Neural progenitor cell (in vitro differentiated cells): ENCODE measurements around the gene ADAM8. TPM values are rescaled to one million over a fixed set of nuclear protein-coding genes. Genes with fewer than 3 reads are reported as not detected.

Experiments used
- DNase-seq: peaks from one replicate; pipeline ENCODE4 v3.0.0-alpha.2; 2016; ENCODE audit warnings: low spot score
- H2AFZ ChIP-seq: fragments of 200-600 bp; sonication (generic); replicated peaks from 2 replicates; pipeline ENCODE4 v1.6.1; 2016; ENCODE audit warnings: antibody characterized with exemption
- H3F3A ChIP-seq: fragments of 200-600 bp; sonication (generic); 2 replicates; pipeline ENCODE4 v1.6.1; 2016; ENCODE audit warnings: antibody characterized with exemption, low read depth
- H3K27ac ChIP-seq: fragments of 200-600 bp; sonication (generic); 2 replicates; pipeline ENCODE4 v1.5.1; 2016; ENCODE audit warnings: mild to moderate bottlenecking
- H3K27me3 ChIP-seq: fragments of 200-600 bp; sonication (generic); 2 replicates; pipeline ENCODE4 v1.6.1; 2016; ENCODE audit warnings: mild to moderate bottlenecking, moderate library complexity
- H3K36me3 ChIP-seq: fragments of 200-600 bp; sonication (generic); 2 replicates; pipeline ENCODE4 v1.5.1; 2016
- H3K4me1 ChIP-seq: fragments of 200-600 bp; sonication (generic); 2 replicates; pipeline ENCODE4 v1.6.1; 2016; ENCODE audit warnings: mixed run types
- H3K4me2 ChIP-seq: fragments of 200-600 bp; sonication (generic); 2 replicates; pipeline ENCODE4 v1.6.1; 2016
- H3K4me3 ChIP-seq: fragments of 200-600 bp; sonication (generic); 2 replicates; pipeline ENCODE4 v1.5.1; 2016
- H3K79me2 ChIP-seq: fragments of 200-600 bp; sonication (generic); 2 replicates; pipeline ENCODE4 v1.6.1; 2016; ENCODE audit warnings: low read depth
- H3K9ac ChIP-seq: fragments of 200-600 bp; sonication (generic); 2 replicates; pipeline ENCODE4 v1.6.1; 2016
- H3K9me3 ChIP-seq: fragments of 200-600 bp; sonication (generic); 2 replicates; pipeline ENCODE4 v1.5.1; 2016; ENCODE audit warnings: low read depth
- H4K20me1 ChIP-seq: fragments of 200-600 bp; sonication (generic); 2 replicates; pipeline ENCODE4 v1.6.1; 2016; ENCODE audit warnings: low read depth
- H3K27ac Mint-ChIP-seq: 3 replicates; pipeline ENCODE4 v1.8.0; 2021; ENCODE audit warnings: mixed read lengths
- H3K27me3 Mint-ChIP-seq: 2 replicates; pipeline ENCODE4 v1.8.0; 2022; ENCODE audit warnings: low read depth, mild to moderate bottlenecking, inconsistent platforms, moderate library complexity, mixed read lengths; ENCODE audit not compliant: insufficient read depth
- H3K36me3 Mint-ChIP-seq: 3 replicates; pipeline ENCODE4 v1.8.0; 2021; ENCODE audit warnings: mixed read lengths
- H3K4me1 Mint-ChIP-seq: 3 replicates; pipeline ENCODE4 v1.8.0; 2021; ENCODE audit warnings: mixed read lengths
- H3K4me3 Mint-ChIP-seq: 3 replicates; pipeline ENCODE4 v1.8.0; 2021; ENCODE audit warnings: mild to moderate bottlenecking, moderate library complexity, mixed read lengths
- H3K9me3 Mint-ChIP-seq: 3 replicates; pipeline ENCODE4 v1.8.0; 2020; ENCODE audit warnings: mixed read lengths
- CTCF ChIP-seq: fragments of 200-600 bp; sonication (generic); IDR thresholded peaks from 2 replicates; pipeline ENCODE4 v1.5.1; 2017; ENCODE audit warnings: antibody characterized with exemption, mild to moderate bottlenecking
- EZH2 ChIP-seq: fragments of 200-600 bp; sonication (generic); IDR thresholded peaks from 2 replicates; pipeline ENCODE4 v1.6.1; 2017; ENCODE audit warnings: antibody characterized with exemption, mild to moderate bottlenecking, moderate library complexity
- EZH2phosphoT487 ChIP-seq: fragments of 200-600 bp; sonication (generic); IDR thresholded peaks from 2 replicates; pipeline ENCODE4 v1.6.1; 2017; ENCODE audit warnings: antibody characterized with exemption
- total RNA-seq: library from RNA; depleted of rRNA; stranded (reverse); fragments of >200 nt; gene quantifications from 2 replicates; pipeline ENCODE4 v1.2.3, GENCODE V29; 2015; ENCODE audit warnings: low replicate concordance

ADAM8 gene
- total RNA-seq, 1 donor from 2014 or later, result 3.3 TPM

GRCh38 chr10:133272301-133272963 lies 4.2 kb downstream of the ADAM8 start:
- Mint-ChIP-seq H3K9me3 (no peaks in the 10 kb centered on the region), H3K27ac (no peak overlapping the region)
- no peak overlapping the region for H3K9ac ChIP-seq

GRCh38 chr10:133271521-133272300 lies 5.0 kb downstream of the ADAM8 start:
- Histone ChIP-seq H3K4me3 (no peak overlapping the region), H3K79me2 (no peaks in the 10 kb centered on the region), H3K9me3 (no peaks in the 10 kb centered on the region), H3K36me3 (no peaks in the 10 kb centered on the region), H3K4me2 (no peak overlapping the region), H3K27me3 (peaks cover 17% of the 10 kb centered on the region), H3F3A (peaks cover 2% of the 10 kb centered on the region), H2AFZ (no peak overlapping the region), H3K9ac (no peak overlapping the region), H4K20me1 (no peaks in the 10 kb centered on the region), H3K4me1 (peaks cover 18% of the 10 kb centered on the region), H3K27ac (no peak overlapping the region)
- Mint-ChIP-seq H3K27ac (no peak overlapping the region), H3K4me1 (no peaks in the 10 kb centered on the region), H3K27me3 (no peaks in the 10 kb centered on the region), H3K9me3 (no peaks in the 10 kb centered on the region), H3K4me3 (no peak overlapping the region), H3K36me3 (no peaks in the 10 kb centered on the region)
- TF ChIP-seq EZH2 (no peak), EZH2phosphoT487 (no peak), CTCF (no peak)
- DNase-seq, result no peak

More at GRCh38 chr10:133272301-133272963, 4.2 kb downstream of the ADAM8 start:
- TF ChIP-seq EZH2phosphoT487 (no peak), EZH2 (no peak), CTCF (no peak)
- Histone ChIP-seq H3K36me3 (no peaks in the 10 kb centered on the region), H3K4me2 (no peak overlapping the region), H3K9me3 (no peaks in the 10 kb centered on the region), H3F3A (peaks cover 2% of the 10 kb centered on the region), H3K27ac (no peak overlapping the region), H4K20me1 (peaks cover 4% of the 10 kb centered on the region), H3K27me3 (peaks cover 22% of the 10 kb centered on the region), H2AFZ (no peak overlapping the region), H3K79me2 (no peaks in the 10 kb centered on the region), H3K4me3 (no peak overlapping the region), H3K4me1 (peaks cover 22% of the 10 kb centered on the region)
- H3K36me3 Mint-ChIP-seq, result no peaks in the 10 kb centered on the region
- H3K4me3 Mint-ChIP-seq, result no peak overlapping the region
- H3K27me3 Mint-ChIP-seq, result no peaks in the 10 kb centered on the region
- DNase-seq, result no peak
- H3K4me1 Mint-ChIP-seq, result no peaks in the 10 kb centered on the region

DNA sequence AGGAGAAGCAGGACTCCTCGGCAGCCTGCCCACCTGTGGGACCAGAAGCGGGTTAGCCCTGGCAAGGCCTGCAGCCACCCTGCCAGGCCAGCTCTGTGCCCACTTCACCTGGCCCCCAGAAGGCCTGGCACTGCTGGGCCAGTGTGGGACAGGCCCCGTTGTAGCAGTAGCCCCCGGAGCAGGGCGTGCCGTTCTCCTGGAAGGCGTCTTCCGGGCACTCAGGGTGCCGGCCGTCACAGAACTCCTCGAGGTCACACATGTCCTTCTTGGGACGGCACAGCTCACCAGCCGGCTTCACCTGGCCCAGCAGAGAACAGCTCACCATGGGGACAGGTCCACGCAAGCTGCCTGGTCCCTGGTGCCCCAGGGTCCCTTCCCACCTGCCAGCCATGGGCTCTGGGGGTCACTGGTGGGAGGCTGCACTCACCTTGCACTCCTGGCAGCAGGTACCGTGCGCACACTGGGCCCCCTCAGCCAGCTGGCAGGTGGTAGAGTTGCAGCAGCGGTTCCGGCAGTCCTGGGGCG lies 5.8 kb downstream of the ADAM8 start:
- Histone ChIP-seq H3K27ac (no peak overlapping the region), H3K4me2 (no peak overlapping the region), H3K9ac (no peak overlapping the region), H3K9me3 (no peaks in the 10 kb centered on the region), H3K27me3 (peaks cover 9% of the 10 kb centered on the region), H3K36me3 (no peaks in the 10 kb centered on the region), H3K4me3 (no peak overlapping the region), H4K20me1 (no peaks in the 10 kb centered on the region), H3K79me2 (no peaks in the 10 kb centered on the region), H3F3A (peaks cover 2% of the 10 kb centered on the region), H3K4me1 (peaks cover 9% of the 10 kb centered on the region), H2AFZ (no peak overlapping the region)
- H3K9me3 Mint-ChIP-seq, result no peaks in the 10 kb centered on the region
- peaks cover 2% of the 10 kb centered on the region for H3K4me1 Mint-ChIP-seq
- TF ChIP-seq EZH2phosphoT487 (no peak), CTCF (no peak), EZH2 (no peak)
- no peak overlapping the region for H3K4me3 Mint-ChIP-seq
- no peak for DNase-seq
- H3K27me3 Mint-ChIP-seq, result peaks cover 2% of the 10 kb centered on the region
- H3K27ac Mint-ChIP-seq, result no peak overlapping the region
- no peaks in the 10 kb centered on the region for H3K36me3 Mint-ChIP-seq
